ENCODE measurements around the gene PDE7B. TPM values are rescaled to one million over a fixed set of nuclear protein-coding genes. Genes with fewer than 3 reads are reported as not detected.

The PDE7B gene
- total and polyA plus RNA-seq, 9 of the 15 experiments (the other 6 are each of a cell fraction or from before 2014, with no cell fraction given) = 0.01 TPM; not detected in 8

DNA sequence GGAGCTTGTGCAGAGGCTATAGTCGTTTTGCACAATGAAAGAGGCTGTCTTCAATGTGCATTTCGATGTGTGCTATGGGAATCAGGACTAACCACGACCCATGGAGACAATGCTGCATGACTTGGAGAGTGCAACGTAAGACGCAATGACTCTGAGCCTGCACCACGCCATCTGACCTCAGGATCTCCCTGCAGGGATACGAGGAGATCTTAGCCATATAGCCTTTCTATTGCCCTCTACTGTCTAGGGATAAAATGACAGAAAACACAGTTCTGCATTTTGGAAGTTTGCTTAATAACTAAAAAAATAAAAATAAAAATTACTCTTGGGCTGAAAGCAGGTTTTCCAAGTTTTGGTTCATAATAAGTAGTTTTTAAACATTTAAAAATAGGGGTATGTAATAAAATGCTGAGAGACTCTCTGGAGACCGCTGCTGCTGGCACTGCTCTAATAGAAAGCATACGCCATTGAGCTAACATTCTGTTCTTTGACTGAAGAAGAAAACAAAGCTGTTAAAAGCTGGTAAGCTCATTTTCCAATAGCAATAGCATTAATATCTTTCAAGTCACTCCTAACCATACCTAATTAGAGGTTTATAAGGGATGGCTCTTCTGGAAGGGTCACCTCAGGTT lies 87.2 kb downstream of the PDE7B start (continued):
- TF ChIP-seq, protein P1, sequence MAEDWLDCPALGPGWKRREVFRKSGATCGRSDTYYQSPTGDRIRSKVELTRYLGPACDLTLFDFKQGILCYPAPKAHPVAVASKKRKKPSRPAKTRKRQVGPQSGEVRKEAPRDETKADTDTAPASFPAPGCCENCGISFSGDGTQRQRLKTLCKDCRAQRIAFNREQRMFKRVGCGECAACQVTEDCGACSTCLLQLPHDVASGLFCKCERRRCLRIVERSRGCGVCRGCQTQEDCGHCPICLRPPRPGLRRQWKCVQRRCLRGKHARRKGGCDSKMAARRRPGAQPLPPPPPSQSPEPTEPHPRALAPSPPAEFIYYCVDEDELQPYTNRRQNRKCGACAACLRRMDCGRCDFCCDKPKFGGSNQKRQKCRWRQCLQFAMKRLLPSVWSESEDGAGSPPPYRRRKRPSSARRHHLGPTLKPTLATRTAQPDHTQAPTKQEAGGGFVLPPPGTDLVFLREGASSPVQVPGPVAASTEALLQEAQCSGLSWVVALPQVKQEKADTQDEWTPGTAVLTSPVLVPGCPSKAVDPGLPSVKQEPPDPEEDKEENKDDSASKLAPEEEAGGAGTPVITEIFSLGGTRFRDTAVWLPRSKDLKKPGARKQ (CRISPR knock-in tag; IDR thresholded peaks at IDR 0.05) = no peak
- TF ChIP-seq CCAR2 (IDR thresholded peaks at IDR 0.05; ENCODE audit: low read depth, low read length) = no peak
- TF ChIP-seq BACH1 (tag; IDR thresholded peaks at IDR 0.05) = no peak
- TF ChIP-seq ZNF311 (CRISPR knock-in tag; IDR thresholded peaks at IDR 0.05) = no peak

DNA sequence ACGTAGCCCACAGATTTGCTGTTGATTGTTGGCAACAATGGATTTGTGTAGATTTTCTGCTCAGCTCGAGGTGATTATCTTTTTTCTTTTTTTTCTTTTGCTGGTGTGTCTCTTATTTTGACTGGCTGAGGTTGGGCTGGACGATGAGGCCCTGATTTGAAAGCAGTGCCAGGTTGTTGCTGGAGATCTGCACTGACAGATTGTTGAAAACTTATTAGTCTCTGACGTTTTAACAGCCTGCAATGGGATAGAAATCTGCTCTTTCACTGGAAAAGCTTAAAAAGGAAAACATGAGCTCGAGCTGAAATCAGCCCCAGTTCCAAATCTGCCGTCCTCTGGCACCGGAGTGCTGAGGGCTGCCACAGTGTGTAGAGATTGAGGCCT lies 87.7 kb downstream of the PDE7B start:
- WGBS (ENCODE audit: insufficient coverage, low coverage, missing lambda C conversion rate) = 5% methylated on average over 7 of the region's 7 CpGs
- CTCF ChIA-PET (ENCODE audit: low intra/inter-chr PET ratio) = no interaction called here
- Histone ChIP-seq H3K9me1 (ENCODE audit: control insufficient read depth, insufficient read depth, low read length) (no peaks in the 10 kb centered on the region), H3K27ac (ENCODE audit: extremely low read depth, low read depth, low read length) (no peak overlapping the region), H2AFZ (ENCODE audit: low read depth, low read length) (no peak overlapping the region), H4K20me1 (replicated peaks; ENCODE audit: control insufficient read depth, insufficient read depth, low read length) (no peaks in the 10 kb centered on the region), H3K4me2 (ENCODE audit: insufficient read depth, low read length) (no peak overlapping the region), H3K36me3 (ENCODE audit: control insufficient read depth, insufficient read depth, low read length) (no peaks in the 10 kb centered on the region), H3K27me3 (ENCODE audit: control insufficient read depth in 2 of 2, insufficient read depth in 2 of 2, low read length in 2 of 2) (no peaks in the 10 kb centered on the region; a peak in 1 of 5 replicates), H3K9me3 (replicated peaks; ENCODE audit: control insufficient read depth, insufficient read depth, low read depth, low read length) (no peaks in the 10 kb centered on the region), H3K4me1 (replicated peaks in 1 of 2; ENCODE audit: control insufficient read depth in 2 of 2, insufficient read depth in 2 of 2, low read length in 2 of 2) (no peaks in the 10 kb centered on the region), H3K9ac (ENCODE audit: insufficient read depth in 1 of 2, low read depth in 2 of 2, low read length in 2 of 2) (no peak overlapping the region), H3K79me2 (ENCODE audit: control insufficient read depth, insufficient read depth, low read length) (no peaks in the 10 kb centered on the region), H3K4me3 (no peak overlapping the region)
- no TSS peak for BruUV-seq (replicated peaks)
- no peak for FAIRE-seq
- ATAC-seq = no peak
- in situ Hi-C loops (cut with MboI) = no loop called here
- DNase-seq (ENCODE audit: extremely low read depth in 1 of 4, low spot score in 3 of 4) = no peak
- POLR2A ChIA-PET = no interaction called here
- intact Hi-C loops (cut with micrococcal nuclease) = loop anchor here (10.0 kb wide), 2 partner anchors 286 to 376 kb away; no protein-coding TSS in a partner anchor
- no peak for TF ChIP-seq ZNF764 (CRISPR knock-in tag; IDR thresholded peaks at IDR 0.05; ENCODE audit: low read depth)
- no peak for TF ChIP-seq ELF4 (CRISPR knock-in tag; IDR thresholded peaks at IDR 0.05)
- no peak for TF ChIP-seq HDAC6 (IDR thresholded peaks at IDR 0.05; ENCODE audit: low read depth, low read length)
- TF ChIP-seq ELF2 (CRISPR knock-in tag; IDR thresholded peaks at IDR 0.05) = no peak
- TF ChIP-seq, protein P2, sequence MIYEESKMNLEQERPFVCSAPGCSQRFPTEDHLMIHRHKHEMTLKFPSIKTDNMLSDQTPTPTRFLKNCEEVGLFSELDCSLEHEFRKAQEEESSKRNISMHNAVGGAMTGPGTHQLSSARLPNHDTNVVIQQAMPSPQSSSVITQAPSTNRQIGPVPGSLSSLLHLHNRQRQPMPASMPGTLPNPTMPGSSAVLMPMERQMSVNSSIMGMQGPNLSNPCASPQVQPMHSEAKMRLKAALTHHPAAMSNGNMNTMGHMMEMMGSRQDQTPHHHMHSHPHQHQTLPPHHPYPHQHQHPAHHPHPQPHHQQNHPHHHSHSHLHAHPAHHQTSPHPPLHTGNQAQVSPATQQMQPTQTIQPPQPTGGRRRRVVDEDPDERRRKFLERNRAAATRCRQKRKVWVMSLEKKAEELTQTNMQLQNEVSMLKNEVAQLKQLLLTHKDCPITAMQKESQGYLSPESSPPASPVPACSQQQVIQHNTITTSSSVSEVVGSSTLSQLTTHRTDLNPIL (CRISPR knock-in tag; IDR thresholded peaks at IDR 0.05) = no peak
- TF ChIP-seq NR3C1 (CRISPR knock-in tag; IDR thresholded peaks at IDR 0.05) = no peak
- no peak for TF ChIP-seq TBP (optimal IDR thresholded peaks at IDR 0.05; ENCODE audit: low read depth, low read length)
- no peak for TF ChIP-seq RFX5 (IDR thresholded peaks at IDR 0.05; ENCODE audit: low read depth, low read length)
- TF ChIP-seq ZNF224 (CRISPR knock-in tag; IDR thresholded peaks at IDR 0.05) = no peak
- TF ChIP-seq, protein P3, sequence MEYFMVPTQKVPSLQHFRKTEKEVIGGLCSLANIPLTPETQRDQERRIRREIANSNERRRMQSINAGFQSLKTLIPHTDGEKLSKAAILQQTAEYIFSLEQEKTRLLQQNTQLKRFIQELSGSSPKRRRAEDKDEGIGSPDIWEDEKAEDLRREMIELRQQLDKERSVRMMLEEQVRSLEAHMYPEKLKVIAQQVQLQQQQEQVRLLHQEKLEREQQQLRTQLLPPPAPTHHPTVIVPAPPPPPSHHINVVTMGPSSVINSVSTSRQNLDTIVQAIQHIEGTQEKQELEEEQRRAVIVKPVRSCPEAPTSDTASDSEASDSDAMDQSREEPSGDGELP (CRISPR knock-in tag; IDR thresholded peaks at IDR 0.05; ENCODE audit: borderline replicate concordance) = no peak
